GM19328 (cell line): Measurements from ENCODE around the gene FAM43A.

Experiments used
- ATAC-seq: cut with Tn5 transposase; IDR thresholded peaks from one replicate; pipeline ENCODE4 v1.9.1; 2021; ENCODE audit warnings: mild to moderate bottlenecking, moderate library complexity; ENCODE audit not compliant: unreplicated experiment

The FAM43A gene

GRCh38 chr3:194685718-194686413 lies at the start of gene FAM43A:
FAM43A (plus strand) TSS chr3:194685883; CDS start chr3:194686827, 944 bp downstream.
- no peak for ATAC-seq

- no peak for ATAC-seq
Observed at GRCh38 chr3:194637066-194637465, 48.6 kb upstream of the FAM43A start.

GRCh38 chr3:194637541-194638400 lies 47.9 kb upstream of the FAM43A start:
- no peak for ATAC-seq

- no peak for ATAC-seq
Observed at GRCh38 chr3:194638991-194639605, 46.6 kb upstream of the FAM43A start.

- ATAC-seq = no peak
Observed at GRCh38 chr3:194640829-194641228, 44.9 kb upstream of the FAM43A start.

GRCh38 chr3:194642769-194643168 lies 42.9 kb upstream of the FAM43A start:
- no peak for ATAC-seq

- no peak for ATAC-seq
Observed at GRCh38 chr3:194647747-194648146, 37.9 kb upstream of the FAM43A start.

GRCh38 chr3:194654443-194654842 lies 31.2 kb upstream of the FAM43A start:
- ATAC-seq = no peak

- ATAC-seq = no peak
Observed at GRCh38 chr3:194657439-194657838, 28.2 kb upstream of the FAM43A start.

- no peak for ATAC-seq
Observed at GRCh38 chr3:194658477-194659242, 27.0 kb upstream of the FAM43A start.

- ATAC-seq = no peak
Observed at GRCh38 chr3:194659778-194660177, 25.9 kb upstream of the FAM43A start.

GRCh38 chr3:194661374-194661773 lies 24.3 kb upstream of the FAM43A start:
- no peak for ATAC-seq

- ATAC-seq = no peak
Observed at GRCh38 chr3:194661946-194662345, 23.7 kb upstream of the FAM43A start.

- no peak for ATAC-seq
Observed at GRCh38 chr3:194664857-194665256, 20.8 kb upstream of the FAM43A start.

- no peak for ATAC-seq
Observed at GRCh38 chr3:194667363-194667762, 18.3 kb upstream of the FAM43A start.

GRCh38 chr3:194671511-194671899 lies 14.2 kb upstream of the FAM43A start:
- peak; percentile 4 for ATAC-seq

GRCh38 chr3:194671900-194672808 lies 13.5 kb upstream of the FAM43A start, which contains the start of gene LSG1:
LSG1 (minus strand) TSS chr3:194672191; CDS start chr3:194672162, 29 bp downstream.
- ATAC-seq = peak; percentile 75

GRCh38 chr3:194672876-194673275 lies 12.8 kb upstream of the FAM43A start:
- ATAC-seq = no peak

- no peak for ATAC-seq
Observed at GRCh38 chr3:194673761-194674160, 11.9 kb upstream of the FAM43A start.
